GM18867 (cell line): ENCODE data around the gene KRTAP17-1.
"Not testable (repeated sequence)": the region's sequence is repeated elsewhere in the genome, so short reads cannot be mapped to it uniquely, and the experiment has no call there.

ENCODE experiments used
- ATAC-seq: cut with Tn5 transposase; IDR thresholded peaks from one replicate; pipeline ENCODE4 v1.9.1; 2021; ENCODE audit warnings: mild to moderate bottlenecking, moderate library complexity; ENCODE audit not compliant: unreplicated experiment

KRTAP17-1 gene

GRCh38 chr17:41315204-41315794, at the start of gene KRTAP17-1:
TSS of gene KRTAP17-1 (minus strand) at chr17:41315710. CDS start at chr17:41315650, 60 bp downstream.
- ATAC-seq, result no peak

- ATAC-seq, result no peak
Measured at GRCh38 chr17:41363881-41364280, 48.4 kb upstream of the KRTAP17-1 start.

DNA sequence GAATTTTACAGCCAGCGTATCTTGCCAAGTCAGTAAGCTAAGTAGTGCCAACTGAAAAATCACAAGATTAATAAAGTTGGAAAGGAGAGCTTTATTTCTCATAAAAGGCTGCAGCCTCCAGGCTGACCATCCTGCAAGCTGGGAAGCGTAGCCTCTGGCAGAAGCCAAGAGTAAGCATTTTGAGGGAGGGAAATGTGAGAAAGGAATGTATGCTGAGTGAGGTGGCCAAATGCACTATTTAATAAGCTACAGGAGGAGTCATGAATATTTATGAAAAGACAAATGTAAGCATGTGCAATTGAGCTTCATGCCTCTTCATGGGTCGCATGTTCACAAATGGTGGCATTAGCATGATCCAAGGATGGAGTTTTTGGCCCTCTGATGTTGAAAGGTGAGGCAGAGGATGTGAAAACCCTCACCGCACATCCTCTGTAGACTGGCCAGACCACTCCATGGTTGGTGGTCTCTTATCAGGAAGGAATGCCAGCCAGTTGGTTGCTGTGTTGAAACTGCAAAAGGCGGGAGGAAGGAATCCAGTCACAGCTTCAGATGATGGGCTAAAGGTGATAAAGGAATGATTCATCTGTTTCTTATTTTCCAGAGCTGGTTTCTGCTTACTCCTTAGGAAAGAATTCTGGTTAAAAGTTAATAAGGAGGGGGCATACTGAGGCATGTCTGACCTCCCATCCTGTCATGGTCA, 44.9 kb upstream of the KRTAP17-1 start:
- ATAC-seq, result no peak

DNA sequence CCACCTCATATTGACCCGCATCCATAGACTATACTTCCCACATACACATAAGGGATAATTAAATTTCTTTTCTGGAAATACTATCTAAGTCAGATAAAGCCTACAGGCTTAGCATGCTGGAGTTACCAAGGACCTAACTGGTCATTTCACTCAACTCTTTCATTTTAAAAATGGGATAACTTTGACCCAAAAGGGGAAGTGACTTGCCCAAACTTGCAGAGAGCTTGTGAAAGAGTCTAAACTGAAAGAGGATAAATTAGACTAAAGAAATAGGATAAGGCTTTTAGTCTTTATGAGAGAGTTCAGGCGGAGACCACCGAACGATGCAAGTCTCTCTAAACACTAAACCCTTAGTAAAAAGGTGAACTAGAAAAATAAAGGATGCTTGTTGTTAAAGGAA, 39.0 kb upstream of the KRTAP17-1 start:
- ATAC-seq, result no peak

- no peak for ATAC-seq
Measured at GRCh38 chr17:41352597-41353366, 37.3 kb upstream of the KRTAP17-1 start.

GRCh38 chr17:41351177-41351576, 35.7 kb upstream of the KRTAP17-1 start:
- no peak for ATAC-seq

GRCh38 chr17:41350381-41350878, 34.9 kb upstream of the KRTAP17-1 start, which contains the start of gene KRT33A:
TSS of gene KRT33A (minus strand) at chr17:41350828. CDS start at chr17:41350767, 61 bp downstream.
- ATAC-seq, result not testable (repeated sequence)

DNA sequence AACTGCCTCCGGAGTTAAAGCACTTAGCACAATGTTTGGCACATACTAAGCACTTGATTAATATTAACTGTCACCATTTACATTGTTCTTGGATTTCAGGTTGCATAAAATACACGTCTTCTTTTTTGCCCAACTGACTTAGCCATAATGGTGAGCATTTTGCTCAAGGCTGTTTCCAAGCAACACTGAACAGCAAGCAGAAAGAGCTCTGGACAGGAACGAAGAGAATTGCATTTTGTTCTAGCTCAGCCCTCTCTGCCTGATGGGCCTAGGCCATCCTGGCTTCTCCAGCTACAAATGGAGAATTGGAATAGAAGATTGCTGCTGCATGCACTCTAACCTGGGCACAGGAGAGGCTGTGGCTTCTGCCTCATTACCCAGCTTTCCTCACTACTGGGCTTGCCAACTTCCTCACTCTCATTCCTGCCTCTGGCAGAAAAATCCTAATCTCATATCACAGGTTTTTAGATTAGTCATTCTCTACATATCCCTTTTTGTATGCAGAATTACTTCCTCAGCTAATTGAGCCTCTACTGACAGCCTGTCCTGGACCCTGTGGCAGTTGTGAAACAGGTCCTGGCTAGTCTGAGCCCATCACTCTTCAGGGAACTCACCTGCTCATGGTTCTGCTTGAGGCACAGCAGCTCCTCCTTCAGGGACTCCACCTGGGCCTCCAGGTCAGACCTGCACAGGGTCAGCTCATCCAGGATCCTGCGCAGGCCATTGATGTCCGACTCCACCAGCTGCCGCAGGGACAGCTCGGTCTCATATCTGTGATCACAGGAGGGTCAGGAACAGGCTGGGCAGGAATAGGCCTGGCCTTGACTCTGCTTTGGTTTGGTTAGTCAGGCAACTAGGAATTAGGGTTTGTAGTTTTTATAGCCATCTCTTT, 32.6 kb upstream of the KRTAP17-1 start:
- no peak for ATAC-seq

DNA sequence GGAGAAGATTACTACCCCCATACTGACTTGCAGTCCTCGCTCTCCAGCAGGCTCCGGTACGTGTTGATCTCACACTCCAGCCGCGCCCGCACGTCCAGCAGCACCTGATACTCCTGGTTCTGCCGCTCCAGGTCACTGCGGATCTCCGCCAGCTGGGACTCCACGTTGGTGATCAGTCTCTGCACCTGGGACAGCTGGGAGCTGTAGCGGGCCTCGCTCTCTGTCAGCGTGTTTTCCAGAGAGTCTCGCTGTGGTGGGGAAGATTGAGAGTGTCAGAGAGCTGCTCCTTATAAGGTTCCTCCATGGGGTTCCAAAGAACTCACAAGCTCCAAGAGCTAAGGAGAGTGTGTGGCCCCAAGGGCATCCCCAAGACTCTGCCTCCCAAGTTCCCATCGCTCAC, 30.9 kb upstream of the KRTAP17-1 start:
- ATAC-seq, result not testable (repeated sequence)

- no peak for ATAC-seq
Measured at GRCh38 chr17:41345992-41346391, 30.5 kb upstream of the KRTAP17-1 start.

- no peak for ATAC-seq
Measured at GRCh38 chr17:41343029-41343428, 27.5 kb upstream of the KRTAP17-1 start.

- ATAC-seq, result peak; percentile 50
Measured at GRCh38 chr17:41340934-41341861, 25.7 kb upstream of the KRTAP17-1 start.

DNA sequence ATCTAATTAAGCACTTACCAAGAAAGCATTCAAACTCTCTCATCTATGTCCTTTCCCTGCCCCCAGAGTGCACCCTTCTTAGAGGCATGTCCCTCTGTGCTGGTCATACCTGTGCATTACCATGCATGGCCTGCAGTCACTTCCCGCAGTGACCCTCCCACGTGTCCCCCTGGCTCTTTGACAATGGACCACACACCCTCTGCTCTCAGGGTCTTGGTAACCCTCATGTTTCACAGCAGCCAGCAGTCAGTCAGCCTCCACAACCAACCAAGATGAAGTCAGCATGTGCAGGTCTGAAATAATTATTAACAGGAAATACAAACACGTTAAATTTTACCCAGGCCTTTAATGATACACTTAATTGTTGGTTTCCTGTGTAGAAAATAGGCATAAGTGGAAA, 25.0 kb upstream of the KRTAP17-1 start:
- no peak for ATAC-seq

GRCh38 chr17:41339571-41340172, 24.2 kb upstream of the KRTAP17-1 start:
- no peak for ATAC-seq

GRCh38 chr17:41338961-41339485, 23.5 kb upstream of the KRTAP17-1 start:
- ATAC-seq, result no peak

DNA sequence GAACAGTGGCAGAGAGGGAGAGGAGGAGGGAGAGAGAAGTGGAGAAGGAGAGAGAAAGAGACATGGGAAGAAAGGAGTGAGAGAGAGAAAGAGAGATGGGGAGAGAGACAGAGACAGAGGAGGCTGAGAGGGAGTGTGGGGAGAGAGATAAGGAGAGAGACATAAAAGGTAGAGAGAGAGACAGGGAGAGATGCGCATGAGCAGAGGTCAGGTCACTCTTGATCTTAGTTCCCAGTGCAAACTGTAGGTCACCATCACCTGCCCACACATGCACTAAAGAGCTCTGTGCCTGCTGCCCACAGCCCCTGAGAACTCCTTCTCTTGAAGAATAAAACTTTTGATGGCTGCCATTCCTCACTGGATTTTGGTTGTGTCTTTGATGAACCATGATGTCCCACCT, 20.2 kb upstream of the KRTAP17-1 start:
- no peak for ATAC-seq

DNA sequence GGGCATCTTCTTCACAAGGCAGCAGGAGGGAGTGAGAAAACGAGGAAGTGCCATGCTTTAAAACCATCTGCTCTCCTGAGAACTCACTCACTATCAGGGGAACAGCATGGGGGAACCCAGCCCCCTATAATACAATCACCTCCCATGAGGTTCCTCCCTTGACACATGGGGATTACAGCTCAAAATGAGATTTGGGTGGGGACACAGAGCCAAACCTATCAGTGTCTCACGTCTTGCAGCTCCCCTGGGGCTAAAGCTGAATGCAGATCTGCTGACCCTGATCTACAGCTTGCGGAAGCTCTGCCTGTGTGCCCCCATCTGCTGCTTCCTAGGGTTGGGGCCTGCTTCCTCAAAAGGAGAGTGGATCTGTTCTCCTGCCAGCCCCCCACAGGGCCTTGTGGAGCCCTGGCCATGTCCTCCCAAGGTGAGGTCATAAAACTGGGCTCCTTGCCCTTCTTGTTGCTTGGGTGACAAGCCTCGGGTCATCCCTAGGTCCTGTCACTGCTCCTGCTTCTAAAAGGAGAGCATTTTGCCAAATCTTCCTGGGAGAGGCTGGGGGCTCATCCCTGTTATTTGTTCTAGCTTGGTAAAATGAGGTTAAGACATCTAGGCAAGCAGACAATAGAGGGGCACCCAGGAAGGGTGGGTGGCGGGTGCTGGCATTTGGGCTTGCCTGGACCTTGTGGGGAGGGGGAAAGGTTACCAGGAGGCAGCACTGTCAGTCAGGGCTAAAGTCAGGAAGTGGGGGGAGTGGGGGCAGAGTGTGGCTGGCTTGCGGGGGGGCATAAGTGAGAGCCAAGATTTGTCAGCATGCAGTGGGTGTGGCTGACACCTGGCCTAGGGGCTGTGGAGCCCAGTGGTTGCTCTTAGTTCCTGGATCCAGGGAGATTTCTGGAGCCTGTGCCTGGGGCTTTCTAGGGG, 19.1 kb upstream of the KRTAP17-1 start:
- no peak for ATAC-seq

DNA sequence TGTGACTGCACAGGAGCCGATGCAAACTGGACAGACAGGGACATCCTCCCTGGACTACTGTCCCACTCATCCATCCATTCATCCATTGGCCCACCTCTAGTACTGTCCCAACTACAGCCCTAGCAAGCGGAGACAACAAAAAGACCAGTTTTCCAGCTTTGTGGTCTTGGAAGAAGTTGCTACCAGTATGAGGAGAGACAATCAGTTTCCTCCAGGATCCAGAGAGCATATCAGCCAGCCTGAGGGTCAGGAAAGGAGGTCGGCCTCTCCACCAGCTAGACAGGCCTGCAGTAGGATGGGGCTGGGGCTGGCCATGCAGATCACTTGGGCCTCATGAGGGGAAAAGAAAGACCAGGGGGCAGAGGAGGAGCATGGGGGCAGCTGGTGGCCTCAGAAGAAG, 18.3 kb upstream of the KRTAP17-1 start:
- no peak for ATAC-seq
